GM23338 (cell line): ENCODE measurements around the gene SLC25A15. TPM values are rescaled to one million over a fixed set of nuclear protein-coding genes. Genes with fewer than 3 reads are reported as not detected.

Experiments
- ATAC-seq: fragments of 200-7000 bp; cut with Tn5 transposase; 3 replicates; pipeline ENCODE4 v1.9.1; 2020
- DNase-seq: peaks from one replicate; pipeline ENCODE4 v3.0.0-alpha.2; 2015; ENCODE audit warnings: low spot score
- H2AFZ ChIP-seq: fragments of 200-600 bp; sonication (generic); 2 replicates; pipeline ENCODE4 v1.8.0; 2016; ENCODE audit warnings: antibody characterized with exemption, mild to moderate bottlenecking, moderate library complexity
- H3F3A ChIP-seq: fragments of 200-600 bp; sonication (generic); replicated peaks from 2 replicates; pipeline ENCODE4 v1.8.0; 2017; ENCODE audit warnings: antibody characterized with exemption, mixed run types, low read depth
- H3K27ac ChIP-seq: fragments of 200-600 bp; sonication (generic); 2 replicates; pipeline ENCODE4 v1.6.1; 2016; ENCODE audit warnings: low read depth
- H3K27me3 ChIP-seq: fragments of 200-600 bp; sonication (generic); 2 replicates; pipeline ENCODE4 v1.8.0; 2016; ENCODE audit warnings: mild to moderate bottlenecking, mixed run types, moderate library complexity; ENCODE audit not compliant: insufficient read depth
- H3K36me3 ChIP-seq: fragments of 200-600 bp; sonication (generic); 2 replicates; pipeline ENCODE4 v1.8.0; 2016; ENCODE audit warnings: mild to moderate bottlenecking; ENCODE audit not compliant: insufficient read depth
- H3K4me1 ChIP-seq: fragments of 200-600 bp; sonication (generic); 2 replicates; pipeline ENCODE4 v1.8.0; 2016; ENCODE audit warnings: mild to moderate bottlenecking, moderate library complexity; ENCODE audit not compliant: insufficient read depth
- H3K4me2 ChIP-seq: fragments of 200-600 bp; sonication (generic); 2 replicates; pipeline ENCODE4 v1.7.1; 2017; ENCODE audit warnings: mixed run types
- H3K4me3 ChIP-seq: fragments of 200-600 bp; sonication (generic); 2 replicates; pipeline ENCODE4 v1.6.1; 2016; ENCODE audit warnings: mixed run types
- H3K79me2 ChIP-seq: fragments of 200-600 bp; sonication (generic); replicated peaks from 2 replicates; pipeline ENCODE4 v1.8.0; 2017; ENCODE audit warnings: mild to moderate bottlenecking; ENCODE audit not compliant: insufficient read depth
- H3K9me2 ChIP-seq: fragments of 200-600 bp; sonication (generic); 2 replicates; pipeline ENCODE4 v1.8.0; 2017; ENCODE audit not compliant: insufficient read depth
- H4K20me1 ChIP-seq: fragments of 200-600 bp; sonication (generic); replicated peaks from 2 replicates; pipeline ENCODE4 v1.8.0; 2017; ENCODE audit warnings: mild to moderate bottlenecking; ENCODE audit not compliant: insufficient read depth
- H3K27ac Mint-ChIP-seq: 2 replicates; pipeline ENCODE4 v1.8.0; 2020; ENCODE audit warnings: inconsistent platforms, mild to moderate bottlenecking, moderate library complexity, mixed read lengths
- H3K27me3 Mint-ChIP-seq: 3 replicates; pipeline ENCODE4 v1.8.0; 2022; ENCODE audit warnings: low read depth, mild to moderate bottlenecking, moderate library complexity, mixed read lengths, inconsistent platforms; ENCODE audit not compliant: insufficient read depth, poor library complexity
- H3K36me3 Mint-ChIP-seq: 3 replicates; pipeline ENCODE4 v1.8.0; 2021; ENCODE audit warnings: low read depth, mild to moderate bottlenecking, inconsistent platforms, moderate library complexity, mixed read lengths
- H3K4me1 Mint-ChIP-seq: 3 replicates; pipeline ENCODE4 v1.8.0; 2020; ENCODE audit warnings: mild to moderate bottlenecking, inconsistent platforms, mixed read lengths
- H3K4me3 Mint-ChIP-seq: 3 replicates; pipeline ENCODE4 v1.8.0; 2021; ENCODE audit warnings: moderate library complexity, mild to moderate bottlenecking, inconsistent platforms, mixed read lengths
- H3K9me3 Mint-ChIP-seq: 3 replicates; pipeline ENCODE4 v1.8.0; 2020; ENCODE audit warnings: moderate library complexity, mild to moderate bottlenecking, inconsistent platforms, mixed read lengths
- CREB1 ChIP-seq: fragments of 250-450 bp; sonication (Bioruptor Pico); IDR thresholded peaks from 2 replicates; pipeline ENCODE4 v1.5.0; 2020; ENCODE audit warnings: low read depth, mild to moderate bottlenecking, moderate library complexity
- ETS1 ChIP-seq: IDR thresholded peaks from 2 replicates; pipeline ENCODE4 v1.6.1; 2016; ENCODE audit warnings: antibody characterized with exemption
- EZH2phosphoT487 ChIP-seq: fragments of 200-600 bp; sonication (generic); IDR thresholded peaks from one replicate; pipeline ENCODE4 v1.8.1; 2018; ENCODE audit warnings: antibody characterized with exemption; ENCODE audit not compliant: unreplicated experiment
- JUNB ChIP-seq: IDR thresholded peaks from one replicate; pipeline ENCODE4 v1.6.1; 2016; ENCODE audit warnings: antibody characterized with exemption; ENCODE audit not compliant: unreplicated experiment
- NANOG ChIP-seq: IDR thresholded peaks from 2 replicates; pipeline ENCODE4 v1.6.1; 2016; ENCODE audit warnings: antibody characterized with exemption, borderline replicate concordance
- POLR2AphosphoS5 ChIP-seq: IDR thresholded peaks from 2 replicates; pipeline ENCODE4 v1.6.1; 2016; ENCODE audit warnings: antibody characterized with exemption, low read depth
- STAT1 ChIP-seq: IDR thresholded peaks from one replicate; pipeline ENCODE4 v1.6.1; 2016; ENCODE audit warnings: antibody characterized with exemption; ENCODE audit not compliant: unreplicated experiment
- ZNF114 ChIP-seq: fragments of 250-450 bp; sonication (Bioruptor Pico); IDR thresholded peaks from 2 replicates; pipeline ENCODE4 v1.5.0; 2020; ENCODE audit warnings: mild to moderate bottlenecking, moderate library complexity
- ZNF331 ChIP-seq: fragments of 250-450 bp; sonication (Bioruptor Pico); IDR thresholded peaks from 2 replicates; pipeline ENCODE4 v1.5.0; 2020; ENCODE audit warnings: low read depth, mild to moderate bottlenecking, moderate library complexity
- polyA plus RNA-seq: library from polyadenylated mRNA; unstranded; fragments of >200 nt; fragmentation: Nextera tagmentation; extraction: Ambion mirVana; gene quantifications from 2 replicates; pipeline ENCODE4 v1.2.1, GENCODE V29; 2016
- total RNA-seq: library from RNA; depleted of rRNA; stranded (reverse); fragments of >200 nt; shearing (Covaris generic); gene quantifications from 2 replicates; pipeline ENCODE4 v1.2.3, GENCODE V29; 2014
- TF ChIP-seq, protein P1 (sequence below), 2 experiments: fragments of 200-600 bp in 1 of 2; sonication (generic) in 1 of 2; conservative IDR thresholded peaks; 2 replicates each; pipeline versions ENCODE4 v1.5.1 to v1.6.1; 2016 to 2017; ENCODE audit warnings: antibody characterized with exemption in 2 of 2, low read depth in 2 of 2, mild to moderate bottlenecking in 2 of 2, moderate library complexity in 1 of 2
- TF ChIP-seq, protein P2 (sequence below): fragments of 250-450 bp; sonication (Bioruptor Pico); IDR thresholded peaks from 2 replicates; pipeline ENCODE4 v1.5.0; 2020; ENCODE audit warnings: mild to moderate bottlenecking, moderate library complexity

The SLC25A15 gene
- total and polyA plus RNA-seq, 2 experiments from 2014 or later, result 6.5 to 32.6 TPM

DNA sequence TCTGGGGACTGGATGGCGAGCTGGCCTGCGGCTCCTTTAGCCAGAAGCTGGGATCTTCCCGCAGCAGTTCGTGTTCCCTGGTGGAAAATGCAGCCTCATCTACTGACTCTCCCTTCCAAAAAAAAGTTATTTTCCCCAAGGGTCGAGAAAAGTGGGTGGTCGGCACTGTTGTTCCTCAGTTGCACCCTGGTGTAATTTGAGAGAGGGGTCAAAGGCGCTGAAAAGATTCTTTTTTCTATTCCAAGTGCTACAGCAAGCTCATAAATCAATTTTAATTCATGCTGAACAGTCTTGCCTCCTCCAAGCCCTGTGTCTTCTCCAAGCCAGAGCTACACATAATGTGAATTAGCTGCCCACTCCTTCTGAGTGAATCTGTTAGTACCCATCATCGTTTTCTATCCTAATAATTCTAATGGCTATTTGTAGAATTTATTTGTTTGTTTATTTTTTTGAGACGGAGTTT is 774 bp downstream of the SLC25A15 start (continued):
- TF ChIP-seq, protein P1, sequence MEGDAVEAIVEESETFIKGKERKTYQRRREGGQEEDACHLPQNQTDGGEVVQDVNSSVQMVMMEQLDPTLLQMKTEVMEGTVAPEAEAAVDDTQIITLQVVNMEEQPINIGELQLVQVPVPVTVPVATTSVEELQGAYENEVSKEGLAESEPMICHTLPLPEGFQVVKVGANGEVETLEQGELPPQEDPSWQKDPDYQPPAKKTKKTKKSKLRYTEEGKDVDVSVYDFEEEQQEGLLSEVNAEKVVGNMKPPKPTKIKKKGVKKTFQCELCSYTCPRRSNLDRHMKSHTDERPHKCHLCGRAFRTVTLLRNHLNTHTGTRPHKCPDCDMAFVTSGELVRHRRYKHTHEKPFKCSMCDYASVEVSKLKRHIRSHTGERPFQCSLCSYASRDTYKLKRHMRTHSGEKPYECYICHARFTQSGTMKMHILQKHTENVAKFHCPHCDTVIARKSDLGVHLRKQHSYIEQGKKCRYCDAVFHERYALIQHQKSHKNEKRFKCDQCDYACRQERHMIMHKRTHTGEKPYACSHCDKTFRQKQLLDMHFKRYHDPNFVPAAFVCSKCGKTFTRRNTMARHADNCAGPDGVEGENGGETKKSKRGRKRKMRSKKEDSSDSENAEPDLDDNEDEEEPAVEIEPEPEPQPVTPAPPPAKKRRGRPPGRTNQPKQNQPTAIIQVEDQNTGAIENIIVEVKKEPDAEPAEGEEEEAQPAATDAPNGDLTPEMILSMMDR (conservative IDR thresholded peaks at IDR 0.05; ENCODE audit: low read depth in 2 of 2), result no peak
- TF ChIP-seq NANOG (no peak), STAT1 (no peak), EZH2phosphoT487 (no peak), CREB1 (no peak)

DNA sequence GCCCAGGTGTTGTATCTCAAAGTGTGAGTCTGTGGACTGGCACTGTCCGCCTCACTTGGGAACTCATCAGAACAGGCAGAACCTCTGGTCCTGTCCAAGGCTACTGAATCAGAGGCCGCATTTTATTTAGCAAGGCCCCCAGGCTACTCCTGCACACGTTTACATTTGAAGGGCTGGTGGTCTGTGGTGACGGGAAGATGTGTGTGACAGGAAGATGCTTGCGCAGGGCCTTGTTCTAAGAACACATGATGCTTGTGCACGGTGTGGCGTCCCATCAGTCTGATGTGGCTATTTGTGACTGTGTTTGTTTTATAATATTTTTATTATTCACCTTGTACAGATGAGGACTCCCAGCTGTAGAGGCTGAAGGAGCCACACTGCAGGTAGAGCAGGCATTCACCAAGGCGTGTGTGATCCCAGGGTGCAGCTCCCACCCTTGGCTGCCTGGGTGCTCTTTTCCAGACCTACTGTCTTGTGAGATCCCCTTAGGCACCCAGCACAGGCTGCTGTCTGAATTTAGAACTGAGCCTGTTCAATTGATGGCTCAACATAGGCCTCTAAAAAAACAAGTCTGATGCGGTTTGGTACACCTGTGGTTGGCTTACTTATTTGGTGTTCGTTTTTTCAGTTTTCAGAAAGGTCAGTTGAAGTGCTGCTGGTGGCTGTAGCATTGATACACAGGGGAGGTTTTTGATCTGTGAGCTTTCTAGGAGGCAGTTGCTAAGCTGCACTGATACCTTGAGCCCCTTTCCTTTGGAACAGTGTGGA is 3.1 kb downstream of the SLC25A15 start:
- H3F3A ChIP-seq, result 0 out of 2 replicates have a peak, but pooled peaks cover 10% of the 10 kb centered on the region
- no peaks in the 10 kb centered on the region for H3K27me3 ChIP-seq
- Mint-ChIP-seq H3K27ac (no peak overlapping the region), H3K27me3 (peaks cover 2% of the 10 kb centered on the region), H3K9me3 (no peaks in the 10 kb centered on the region), H3K4me3 (no peak overlapping the region), H3K36me3 (peaks cover 21% of the 10 kb centered on the region), H3K4me1 (peaks cover 7% of the 10 kb centered on the region; the same call in 2 of the 3 replicates)
- no peaks in the 10 kb centered on the region for H3K79me2 ChIP-seq
- no peak overlapping the region for H3K4me2 ChIP-seq
- DNase-seq (no peak), ATAC-seq (no peak)
- no peaks in the 10 kb centered on the region for H3K9me2 ChIP-seq
- TF ChIP-seq POLR2AphosphoS5 (no peak), ETS1 (no peak), ZNF114 (no peak), CREB1 (no peak), ZNF331 (no peak), EZH2phosphoT487 (no peak), STAT1 (no peak), JUNB (no peak), NANOG (no peak)
- TF ChIP-seq, protein P1 (conservative IDR thresholded peaks at IDR 0.05; ENCODE audit: low read depth in 2 of 2), result no peak
- TF ChIP-seq, protein P2, sequence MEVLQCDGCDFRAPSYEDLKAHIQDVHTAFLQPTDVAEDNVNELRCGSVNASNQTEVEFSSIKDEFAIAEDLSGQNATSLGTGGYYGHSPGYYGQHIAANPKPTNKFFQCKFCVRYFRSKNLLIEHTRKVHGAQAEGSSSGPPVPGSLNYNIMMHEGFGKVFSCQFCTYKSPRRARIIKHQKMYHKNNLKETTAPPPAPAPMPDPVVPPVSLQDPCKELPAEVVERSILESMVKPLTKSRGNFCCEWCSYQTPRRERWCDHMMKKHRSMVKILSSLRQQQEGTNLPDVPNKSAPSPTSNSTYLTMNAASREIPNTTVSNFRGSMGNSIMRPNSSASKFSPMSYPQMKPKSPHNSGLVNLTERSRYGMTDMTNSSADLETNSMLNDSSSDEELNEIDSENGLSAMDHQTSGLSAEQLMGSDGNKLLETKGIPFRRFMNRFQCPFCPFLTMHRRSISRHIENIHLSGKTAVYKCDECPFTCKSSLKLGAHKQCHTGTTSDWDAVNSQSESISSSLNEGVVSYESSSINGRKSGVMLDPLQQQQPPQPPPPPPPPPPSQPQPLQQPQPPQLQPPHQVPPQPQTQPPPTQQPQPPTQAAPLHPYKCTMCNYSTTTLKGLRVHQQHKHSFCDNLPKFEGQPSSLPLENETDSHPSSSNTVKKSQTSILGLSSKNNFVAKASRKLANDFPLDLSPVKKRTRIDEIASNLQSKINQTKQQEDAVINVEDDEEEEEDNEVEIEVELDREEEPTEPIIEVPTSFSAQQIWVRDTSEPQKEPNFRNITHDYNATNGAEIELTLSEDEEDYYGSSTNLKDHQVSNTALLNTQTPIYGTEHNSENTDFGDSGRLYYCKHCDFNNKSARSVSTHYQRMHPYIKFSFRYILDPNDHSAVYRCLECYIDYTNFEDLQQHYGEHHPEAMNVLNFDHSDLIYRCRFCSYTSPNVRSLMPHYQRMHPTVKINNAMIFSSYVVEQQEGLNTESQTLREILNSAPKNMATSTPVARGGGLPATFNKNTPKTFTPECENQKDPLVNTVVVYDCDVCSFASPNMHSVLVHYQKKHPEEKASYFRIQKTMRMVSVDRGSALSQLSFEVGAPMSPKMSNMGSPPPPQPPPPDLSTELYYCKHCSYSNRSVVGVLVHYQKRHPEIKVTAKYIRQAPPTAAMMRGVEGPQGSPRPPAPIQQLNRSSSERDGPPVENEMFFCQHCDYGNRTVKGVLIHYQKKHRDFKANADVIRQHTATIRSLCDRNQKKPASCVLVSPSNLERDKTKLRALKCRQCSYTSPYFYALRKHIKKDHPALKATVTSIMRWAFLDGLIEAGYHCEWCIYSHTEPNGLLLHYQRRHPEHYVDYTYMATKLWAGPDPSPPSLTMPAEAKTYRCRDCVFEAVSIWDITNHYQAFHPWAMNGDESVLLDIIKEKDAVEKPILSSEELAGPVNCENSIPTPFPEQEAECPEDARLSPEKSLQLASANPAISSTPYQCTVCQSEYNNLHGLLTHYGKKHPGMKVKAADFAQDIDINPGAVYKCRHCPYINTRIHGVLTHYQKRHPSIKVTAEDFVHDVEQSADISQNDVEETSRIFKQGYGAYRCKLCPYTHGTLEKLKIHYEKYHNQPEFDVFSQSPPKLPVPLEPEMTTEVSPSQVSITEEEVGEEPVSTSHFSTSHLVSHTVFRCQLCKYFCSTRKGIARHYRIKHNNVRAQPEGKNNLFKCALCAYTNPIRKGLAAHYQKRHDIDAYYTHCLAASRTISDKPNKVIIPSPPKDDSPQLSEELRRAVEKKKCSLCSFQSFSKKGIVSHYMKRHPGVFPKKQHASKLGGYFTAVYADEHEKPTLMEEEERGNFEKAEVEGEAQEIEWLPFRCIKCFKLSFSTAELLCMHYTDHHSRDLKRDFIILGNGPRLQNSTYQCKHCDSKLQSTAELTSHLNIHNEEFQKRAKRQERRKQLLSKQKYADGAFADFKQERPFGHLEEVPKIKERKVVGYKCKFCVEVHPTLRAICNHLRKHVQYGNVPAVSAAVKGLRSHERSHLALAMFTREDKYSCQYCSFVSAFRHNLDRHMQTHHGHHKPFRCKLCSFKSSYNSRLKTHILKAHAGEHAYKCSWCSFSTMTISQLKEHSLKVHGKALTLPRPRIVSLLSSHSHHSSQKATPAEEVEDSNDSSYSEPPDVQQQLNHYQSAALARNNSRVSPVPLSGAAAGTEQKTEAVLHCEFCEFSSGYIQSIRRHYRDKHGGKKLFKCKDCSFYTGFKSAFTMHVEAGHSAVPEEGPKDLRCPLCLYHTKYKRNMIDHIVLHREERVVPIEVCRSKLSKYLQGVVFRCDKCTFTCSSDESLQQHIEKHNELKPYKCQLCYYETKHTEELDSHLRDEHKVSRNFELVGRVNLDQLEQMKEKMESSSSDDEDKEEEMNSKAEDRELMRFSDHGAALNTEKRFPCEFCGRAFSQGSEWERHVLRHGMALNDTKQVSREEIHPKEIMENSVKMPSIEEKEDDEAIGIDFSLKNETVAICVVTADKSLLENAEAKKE (CRISPR knock-in tag), result no peak
- no peak overlapping the region for H3K4me3 ChIP-seq
- H3K27ac ChIP-seq, result no peak overlapping the region
- H3K4me1 ChIP-seq, result peaks cover 7% of the 10 kb centered on the region; the same call in 1 of the 2 replicates
- H4K20me1 ChIP-seq, result no peaks in the 10 kb centered on the region
- no peak overlapping the region for H2AFZ ChIP-seq
- no peaks in the 10 kb centered on the region for H3K36me3 ChIP-seq
